Esophagus muscularis mucosa (tissue), 4 donors: ENCODE measurements around the gene AATF. TPM values are rescaled to one million over a fixed set of nuclear protein-coding genes. Genes with fewer than 3 reads are reported as not detected.

Experiments
- DNase-seq: peaks from one replicate; pipeline ENCODE4 v3.0.0-alpha.2; 2017; ENCODE audit errors: extremely low spot score
- H3K27ac ChIP-seq, 4 donors: fragments of 200-600 bp; sonication (generic); replicated peaks in 1 of 4; 1 replicate in 3 of 4; 2 replicates in 1 of 4; pipeline ENCODE4 v1.5.1; 2016 to 2019; ENCODE audit warnings: mild to moderate bottlenecking in 1 of 4
- H3K27me3 ChIP-seq, 4 donors: fragments of 200-600 bp; sonication (generic); one replicate each; pipeline versions ENCODE4 v1.5.1 to v1.6.0; 2016 to 2019
- H3K36me3 ChIP-seq, 4 donors: fragments of 200-600 bp; sonication (generic); one replicate each; pipeline ENCODE4 v1.5.1; 2016 to 2019
- H3K4me1 ChIP-seq, 4 donors: fragments of 200-600 bp; sonication (generic); one replicate each; pipeline ENCODE4 v1.5.1; 2016 to 2019
- H3K4me3 ChIP-seq, 4 donors: fragments of 200-600 bp; sonication (generic); 1 replicate in 2 of 4; 2 replicates in 2 of 4; pipeline ENCODE4 v1.5.1; 2016 to 2019; ENCODE audit warnings: mild to moderate bottlenecking in 4 of 4, moderate library complexity in 1 of 4
- H3K9me3 ChIP-seq, 4 donors: fragments of 200-600 bp; sonication (generic); 1 replicate in 3 of 4; 2 replicates in 1 of 4; pipeline ENCODE4 v1.5.1; 2016 to 2019
- EP300 ChIP-seq: sonication (generic); formaldehyde crosslinking; IDR thresholded peaks from one replicate; pipeline ENCODE4 v1.6.1; 2017; ENCODE audit warnings: antibody characterized with exemption
- POLR2A ChIP-seq: fragments of 450-650 bp; IDR thresholded peaks from one replicate; pipeline ENCODE4 v1.6.1; 2017; ENCODE audit warnings: antibody characterized with exemption, moderate library complexity, mild to moderate bottlenecking, low read depth
- POLR2AphosphoS5 ChIP-seq, 2 donors: sonication (generic); formaldehyde crosslinking; IDR thresholded peaks; one replicate each; pipeline ENCODE4 v1.6.1; 2017; ENCODE audit warnings: antibody characterized with exemption in 2 of 2
- WGBS: methylation state at CpG from one replicate; pipeline ENCODE4 v1.1.5; 2018; 5-methylcytosine and 5-hydroxymethylcytosine counted together
- intact Hi-C: fragments of 100-400 bp; cut with DNase I; formaldehyde crosslinking; loops from one replicate; pipeline ENCODE4 v1.15.1; 2023
- small RNA-seq, 3 donors: library from RNA; depleted of rRNA; stranded (forward); fragments of <200 nt; gene quantifications; one replicate each; pipeline ENCODE3, GENCODE V24; 2016
- total RNA-seq, 4 donors: library from RNA; depleted of rRNA; stranded (reverse); fragments of >200 nt; gene quantifications; one replicate each; pipeline versions ENCODE4 v1.1.0 to v1.2.1, GENCODE V29; 2016
- TF ChIP-seq, protein P1 (sequence below), 3 experiments: fragments of 200-600 bp in 2 of 3; fragments of 450-650 bp in 1 of 3; sonication (generic) in 2 of 3; IDR thresholded peaks; one replicate each; pipeline ENCODE4 v1.5.1; 2017 to 2019; ENCODE audit warnings: antibody characterized with exemption in 3 of 3, mild to moderate bottlenecking in 2 of 3, moderate library complexity in 1 of 3

Gene AATF
- total RNA-seq, 4 donors from 2014 or later: 37.8 to 55.7 (median 45.3) TPM

DNA sequence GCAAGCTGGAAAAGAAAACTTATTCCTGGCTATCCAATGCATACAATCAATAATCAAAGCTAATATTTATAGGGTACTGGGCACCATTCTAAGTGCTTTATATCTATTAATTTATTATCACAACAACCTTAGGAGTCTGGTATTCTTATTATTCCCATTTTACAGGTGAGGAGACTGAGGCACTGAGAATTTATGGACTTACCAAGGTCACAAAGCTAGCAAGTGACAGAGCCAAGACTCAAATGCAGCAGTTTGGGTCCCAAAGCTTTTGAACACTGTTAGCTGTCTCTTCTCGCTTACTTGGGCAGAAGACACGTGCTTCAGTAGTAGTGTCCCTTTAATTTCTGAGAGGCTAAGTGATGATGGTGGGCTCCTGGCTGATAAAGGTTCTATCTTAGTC lies 152.6 kb downstream of the AATF start:
- DNase-seq: no peak
- 96% methylated on average over 2 of the region's 2 CpGs for WGBS
- peaks cover 11 to 65% (median 34%) of the 10 kb centered on the region in 4 donors for H3K36me3 ChIP-seq
- no peaks in the 10 kb centered on the region for H3K9me3 ChIP-seq
- no peaks in the 10 kb centered on the region for H3K4me1 ChIP-seq
- no peak overlapping the region for H3K4me3 ChIP-seq
- no peak overlapping the region for H3K27ac ChIP-seq
- intact Hi-C loops: no loop called here
- TF ChIP-seq POLR2A (no peak), POLR2AphosphoS5 (IDR thresholded peaks at IDR 0.05) (no peak), EP300 (no peak)
- TF ChIP-seq, protein P1, sequence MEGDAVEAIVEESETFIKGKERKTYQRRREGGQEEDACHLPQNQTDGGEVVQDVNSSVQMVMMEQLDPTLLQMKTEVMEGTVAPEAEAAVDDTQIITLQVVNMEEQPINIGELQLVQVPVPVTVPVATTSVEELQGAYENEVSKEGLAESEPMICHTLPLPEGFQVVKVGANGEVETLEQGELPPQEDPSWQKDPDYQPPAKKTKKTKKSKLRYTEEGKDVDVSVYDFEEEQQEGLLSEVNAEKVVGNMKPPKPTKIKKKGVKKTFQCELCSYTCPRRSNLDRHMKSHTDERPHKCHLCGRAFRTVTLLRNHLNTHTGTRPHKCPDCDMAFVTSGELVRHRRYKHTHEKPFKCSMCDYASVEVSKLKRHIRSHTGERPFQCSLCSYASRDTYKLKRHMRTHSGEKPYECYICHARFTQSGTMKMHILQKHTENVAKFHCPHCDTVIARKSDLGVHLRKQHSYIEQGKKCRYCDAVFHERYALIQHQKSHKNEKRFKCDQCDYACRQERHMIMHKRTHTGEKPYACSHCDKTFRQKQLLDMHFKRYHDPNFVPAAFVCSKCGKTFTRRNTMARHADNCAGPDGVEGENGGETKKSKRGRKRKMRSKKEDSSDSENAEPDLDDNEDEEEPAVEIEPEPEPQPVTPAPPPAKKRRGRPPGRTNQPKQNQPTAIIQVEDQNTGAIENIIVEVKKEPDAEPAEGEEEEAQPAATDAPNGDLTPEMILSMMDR (IDR thresholded peaks at IDR 0.05): no peak
- no peaks in the 10 kb centered on the region for H3K27me3 ChIP-seq

DNA sequence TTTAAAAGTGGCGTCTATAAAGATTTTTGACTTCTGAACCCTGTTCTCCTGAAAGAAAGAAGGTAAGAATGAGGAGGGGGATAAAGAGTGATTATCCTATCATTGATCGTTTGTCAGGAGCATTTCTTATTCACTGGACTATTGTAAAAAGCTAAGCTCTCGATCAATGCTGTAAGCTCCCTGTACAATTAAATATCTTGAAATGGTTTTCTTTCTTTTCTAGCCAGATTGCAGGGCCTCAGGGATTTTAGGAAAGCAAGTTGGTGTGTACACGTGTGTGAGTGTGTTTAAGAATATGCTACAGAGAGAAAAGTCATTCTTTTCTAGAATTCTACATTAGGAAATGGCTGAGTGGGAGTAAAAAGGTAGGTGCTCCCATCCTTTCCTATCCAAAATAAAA lies 154.5 kb downstream of the AATF start:
- Histone ChIP-seq H3K27ac (no peak overlapping the region), H3K4me1 (peaks cover 0 to 15% (median 12%) of the 10 kb centered on the region in 4 donors), H3K4me3 (no peak overlapping the region), H3K9me3 (no peaks in the 10 kb centered on the region), H3K27me3 (no peaks in the 10 kb centered on the region), H3K36me3 (peaks cover 0 to 45% (median 17%) of the 10 kb centered on the region in 4 donors)
- WGBS: 95% methylated on average over 4 of the region's 4 CpGs
- no peak for DNase-seq
- intact Hi-C loops: no loop called here
- no peak for TF ChIP-seq POLR2A
- no peak for TF ChIP-seq EP300
- TF ChIP-seq, protein P1 (IDR thresholded peaks at IDR 0.05): no peak
- TF ChIP-seq POLR2AphosphoS5 (IDR thresholded peaks at IDR 0.05): no peak

DNA sequence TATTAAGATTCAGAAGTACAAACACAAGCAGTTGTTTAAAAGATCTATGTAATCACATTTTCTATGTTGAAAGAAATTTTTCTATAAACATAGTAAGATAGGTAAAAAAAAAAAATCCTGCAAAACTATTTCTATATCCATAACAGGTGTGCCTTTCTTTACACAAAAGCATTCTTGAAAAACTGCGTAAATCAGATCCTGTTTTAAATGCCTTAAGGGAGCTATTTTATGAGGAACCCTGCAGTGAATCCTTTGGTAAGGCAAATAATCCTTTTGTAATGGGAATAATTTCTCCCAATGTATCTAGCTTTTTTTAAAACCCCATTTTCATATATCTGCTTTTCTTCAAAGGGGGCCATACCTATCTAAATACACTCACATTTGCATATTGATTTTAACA lies 157.3 kb downstream of the AATF start:
- Histone ChIP-seq H3K4me1 (peaks cover 0 to 15% (median 12%) of the 10 kb centered on the region in 4 donors), H3K27ac (no peak overlapping the region), H3K4me3 (no peak overlapping the region), H3K36me3 (peaks cover 7 to 64% (median 32%) of the 10 kb centered on the region in 4 donors), H3K9me3 (no peaks in the 10 kb centered on the region), H3K27me3 (no peaks in the 10 kb centered on the region)
- intact Hi-C loops: no loop called here
- DNase-seq: no peak
- WGBS: 94% methylated on average over 1 of the region's 1 CpG
- TF ChIP-seq, protein P1 (IDR thresholded peaks at IDR 0.05): no peak
- TF ChIP-seq POLR2AphosphoS5 (IDR thresholded peaks at IDR 0.05): no peak

Small RNA genes lying within 50 kb of the gene (small RNA-seq; reads per million reads assigned to genes)
- gene AC243773.2 (0 reads per million in 3 donors), gene MIR2909 (0 reads per million in 3 donors)

Other genes with a start within 250 kb of the AATF start
- not detected for gene LHX1, start 11.5 kb upstream of the AATF start, total RNA-seq